ENCODE measurements around the gene AMT.

The AMT gene

GRCh38 chr3:49388289-49388820, 33.9 kb downstream of the AMT start:
- no peak for DNase-seq (ENCODE audit: low read depth)

- DNase-seq (ENCODE audit: low read depth): no peak
Measured at GRCh38 chr3:49387721-49388120, 34.6 kb downstream of the AMT start.

GRCh38 chr3:49386056-49386756, 36.1 kb downstream of the AMT start:
- DNase-seq (ENCODE audit: low read depth): no peak

- no peak for DNase-seq (ENCODE audit: low read depth)
Measured at GRCh38 chr3:49385617-49386016, 36.7 kb downstream of the AMT start.

GRCh38 chr3:49383387-49383786, 38.9 kb downstream of the AMT start:
- DNase-seq (ENCODE audit: low read depth): no peak

GRCh38 chr3:49378249-49378895, 43.9 kb downstream of the AMT start:
- DNase-seq (ENCODE audit: low read depth): no peak

- DNase-seq (ENCODE audit: low read depth): peak; percentile 50
Measured at GRCh38 chr3:49377483-49377882, 44.8 kb downstream of the AMT start.

GRCh38 chr3:49371946-49372345, 50.3 kb downstream of the AMT start:
- no peak for DNase-seq (ENCODE audit: low read depth)

- no peak for DNase-seq (ENCODE audit: low read depth)
Measured at GRCh38 chr3:49370585-49371290, 51.5 kb downstream of the AMT start.

All from activated T-cell treated with anti-CD3 and anti-CD28 coated beads for 48 hours (primary cell).